H1 (cell line): ENCODE measurements around the gene MAPT. TPM values are rescaled to one million over a fixed set of nuclear protein-coding genes. Genes with fewer than 3 reads are reported as not detected.

Experiments used
- CTCF ChIA-PET: fragments of 300-600 bp; sonication (Branson Sonifier 250); formaldehyde crosslinking; loops from one replicate; lab custom pipeline; 2021; ENCODE audit not compliant: partially characterized antibody; lab: Charles Lee
- POLR2A ChIA-PET: fragments of 300-600 bp; sonication (Branson Sonifier 250); formaldehyde crosslinking; loops from one replicate; lab custom pipeline; 2021; ENCODE audit warnings: inconsistent platforms; ENCODE audit not compliant: partially characterized antibody; lab: Charles Lee
- DNase-seq, 2 experiments: peaks; one replicate each; pipeline versions ENCODE4 v3.0.0 to v3.0.0-alpha.2; 2010 to 2022; ENCODE audit warnings: low spot score in 2 of 2, low read depth in 1 of 2, mixed read lengths in 1 of 2
- FAIRE-seq: peaks from 2 replicates; lab custom pipeline; 2011; peaks lifted over from hg19 to GRCh38; lab: Jason Lieb, UNC
- H2AFZ ChIP-seq: 2 replicates; pipeline ENCODE4 v1.8.1; 2012; ENCODE audit warnings: low read length, inconsistent platforms
- H2AK5ac ChIP-seq: 2 replicates; pipeline ENCODE4 v1.6.1; 2013; ENCODE audit warnings: low read depth, low read length
- H2BK120ac ChIP-seq: replicated peaks from 2 replicates; pipeline ENCODE3; 2013; ENCODE audit warnings: low read depth, low read length, inconsistent platforms
- H2BK12ac ChIP-seq: 2 replicates; pipeline ENCODE4 v1.6.1; 2013; ENCODE audit warnings: low read depth, low read length
- H2BK15ac ChIP-seq: 2 replicates; pipeline ENCODE4 v1.6.1; 2013; ENCODE audit warnings: low read length
- H2BK20ac ChIP-seq: 2 replicates; pipeline ENCODE4 v1.6.1; 2013; ENCODE audit warnings: low read length
- H2BK5ac ChIP-seq: 2 replicates; pipeline ENCODE4 v1.6.1; 2013; ENCODE audit warnings: low read depth, low read length
- H3K14ac ChIP-seq: 2 replicates; pipeline ENCODE4 v1.6.1; 2013; ENCODE audit warnings: inconsistent platforms; ENCODE audit not compliant: insufficient read length
- H3K18ac ChIP-seq: 2 replicates; pipeline ENCODE4 v1.6.1; 2013; ENCODE audit warnings: low read length; ENCODE audit errors: extremely low read depth
- H3K23ac ChIP-seq: 2 replicates; pipeline ENCODE4 v1.6.1; 2013; ENCODE audit warnings: inconsistent platforms; ENCODE audit not compliant: insufficient read length
- H3K23me2 ChIP-seq: 2 replicates; pipeline ENCODE4 v1.6.1; 2013; ENCODE audit warnings: low read depth, low read length
- H3K27ac ChIP-seq: 2 replicates; pipeline ENCODE4 v1.6.1; 2011; ENCODE audit warnings: low read depth, low read length, inconsistent platforms
- H3K27me3 ChIP-seq, 4 experiments: replicated peaks in 1 of 4; 1 replicate in 1 of 4; 2 replicates in 3 of 4; pipeline versions ENCODE4 v1.6.1 to v1.8.1; 2011 to 2013; ENCODE audit warnings: low read length in 3 of 4, mild to moderate bottlenecking in 3 of 4, inconsistent platforms in 2 of 4, mixed read lengths in 2 of 4, moderate library complexity in 1 of 4; ENCODE audit not compliant: control insufficient read depth in 3 of 4, insufficient read depth in 3 of 4; ENCODE audit errors: extremely low read depth in 1 of 4
- H3K36me3 ChIP-seq, 4 experiments: 2 replicates each; pipeline versions ENCODE4 v1.6.1 to v1.8.1; 2011 to 2013; ENCODE audit warnings: mild to moderate bottlenecking in 4 of 4, low read length in 3 of 4, moderate library complexity in 2 of 4, control low read depth in 1 of 4, inconsistent platforms in 1 of 4; ENCODE audit not compliant: insufficient read depth in 4 of 4, control insufficient read depth in 2 of 4
- H3K4ac ChIP-seq: replicated peaks from 2 replicates; pipeline ENCODE3; 2013; ENCODE audit warnings: low read length, low read depth, mixed read lengths, inconsistent platforms; ENCODE audit not compliant: insufficient read length
- H3K4me1 ChIP-seq, 4 experiments: replicated peaks in 1 of 4; 1 replicate in 1 of 4; 2 replicates in 3 of 4; pipeline versions ENCODE4 v1.6.1 to v1.8.1; 2011 to 2013; ENCODE audit warnings: low read length in 3 of 4, inconsistent platforms in 2 of 4, mixed read lengths in 1 of 4; ENCODE audit not compliant: insufficient read depth in 4 of 4, control insufficient read depth in 3 of 4
- H3K4me2 ChIP-seq, 2 experiments: 2 replicates each; pipeline versions ENCODE4 v1.6.1 to v1.8.1; 2011 to 2013; ENCODE audit warnings: low read depth in 2 of 2, low read length in 2 of 2, control low read depth in 1 of 2, inconsistent platforms in 1 of 2, mild to moderate bottlenecking in 1 of 2; ENCODE audit not compliant: insufficient read depth in 1 of 2
- H3K4me3 ChIP-seq, 4 experiments: fragments of 200-600, 300-600 bp in 1 of 4; sonication (generic), shearing (Covaris generic), sonication (Bioruptor Twin) in 1 of 4; 2 replicates each; pipeline versions ENCODE4 v1.5.1 to v1.8.1; 2011 to 2016; ENCODE audit warnings: low read length in 4 of 4, low read depth in 3 of 4, control low read depth in 2 of 4, inconsistent platforms in 2 of 4, mild to moderate bottlenecking in 2 of 4, mixed read lengths in 1 of 4, moderate library complexity in 1 of 4; ENCODE audit not compliant: insufficient read depth in 2 of 4; ENCODE audit errors: extremely low read depth in 1 of 4
- H3K56ac ChIP-seq: replicated peaks from 2 replicates; pipeline ENCODE3; 2013; ENCODE audit warnings: low read depth, mild to moderate bottlenecking, mixed read lengths, low read length, inconsistent platforms; ENCODE audit not compliant: insufficient read length
- H3K79me1 ChIP-seq: 2 replicates; pipeline ENCODE4 v1.6.1; 2013; ENCODE audit warnings: low read depth, low read length, control low read depth
- H3K79me2 ChIP-seq, 2 experiments: 2 replicates each; pipeline versions ENCODE4 v1.6.1 to v1.8.1; 2012 to 2013; ENCODE audit warnings: low read length in 2 of 2, mild to moderate bottlenecking in 2 of 2, inconsistent platforms in 1 of 2; ENCODE audit not compliant: insufficient read depth in 2 of 2, control insufficient read depth in 1 of 2
- H3K9ac ChIP-seq, 4 experiments: replicated peaks in 1 of 4; 1 replicate in 1 of 4; 2 replicates in 3 of 4; pipeline versions ENCODE4 v1.6.1 to v1.8.1; 2011 to 2013; ENCODE audit warnings: low read depth in 3 of 4, low read length in 3 of 4, control low read depth in 2 of 4, mild to moderate bottlenecking in 2 of 4, moderate library complexity in 2 of 4, inconsistent platforms in 1 of 4; ENCODE audit errors: extremely low read depth in 1 of 4
- H3K9me3 ChIP-seq, 2 experiments: 2 replicates each; pipeline versions ENCODE4 v1.6.1 to v1.8.1; 2012 to 2013; ENCODE audit warnings: mild to moderate bottlenecking in 2 of 2, moderate library complexity in 2 of 2, control low read depth in 1 of 2, inconsistent platforms in 1 of 2, low read depth in 1 of 2, low read length in 1 of 2, mixed read lengths in 1 of 2; ENCODE audit not compliant: insufficient read depth in 2 of 2
- H4K20me1 ChIP-seq, 2 experiments: replicated peaks in 1 of 2; 2 replicates each; pipeline versions ENCODE3 to v1.8.1; 2011 to 2013; ENCODE audit warnings: inconsistent platforms in 2 of 2, low read length in 2 of 2, mild to moderate bottlenecking in 1 of 2; ENCODE audit not compliant: insufficient read depth in 2 of 2, control insufficient read depth in 1 of 2
- H4K5ac ChIP-seq: 2 replicates; pipeline ENCODE4 v1.6.1; 2013; ENCODE audit warnings: low read length, low read depth, mixed read lengths, inconsistent platforms; ENCODE audit not compliant: insufficient read length
- H4K8ac ChIP-seq: 2 replicates; pipeline ENCODE4 v1.8.0; 2013; ENCODE audit warnings: mild to moderate bottlenecking, moderate library complexity, low read length, inconsistent platforms; ENCODE audit not compliant: insufficient read depth; ENCODE audit errors: extremely low read depth
- H4K91ac ChIP-seq: replicated peaks from 2 replicates; pipeline ENCODE3; 2013; ENCODE audit warnings: low read length, mixed read lengths, inconsistent platforms; ENCODE audit not compliant: insufficient read length
- CHD2 ChIP-seq: IDR thresholded peaks from 2 replicates; pipeline ENCODE4 v1.6.1; 2012; ENCODE audit warnings: low read length, improper control_type of control experiment
- GTF2F1 ChIP-seq: IDR thresholded peaks from 2 replicates; pipeline ENCODE4 v1.6.1; 2012; ENCODE audit warnings: low read depth, low read length, improper control_type of control experiment, borderline replicate concordance
- NRF1 ChIP-seq: IDR thresholded peaks from 2 replicates; pipeline ENCODE4 v1.6.1; 2011; ENCODE audit warnings: mild to moderate bottlenecking, low read depth, low read length, improper control_type of control experiment
- PHF8 ChIP-seq: fragments of 200-600 bp; sonication (generic); conservative IDR thresholded peaks from 2 replicates; pipeline ENCODE4 v1.7.1; 2012; ENCODE audit warnings: low read depth, mild to moderate bottlenecking, inconsistent platforms, low read length, moderate library complexity
- SP4 ChIP-seq: IDR thresholded peaks from 2 replicates; pipeline ENCODE4 v1.6.1; 2012; ENCODE audit warnings: low read length, inconsistent platforms
- WGBS, 2 experiments: shearing (Covaris generic) in 1 of 2; methylation state at CpG; one replicate each; pipeline versions ENCODE4 v1.1.6 to v1.1.7; 2013 to 2015; ENCODE audit warnings: low lambda C conversion rate in 2 of 2, mixed read lengths in 2 of 2, inconsistent platforms in 1 of 2, low coverage in 1 of 2, missing lambda C conversion rate in 1 of 2; ENCODE audit not compliant: insufficient replicate concordance in 2 of 2, insufficient coverage in 1 of 2, insufficient read length in 1 of 2; ENCODE audit errors: extremely low coverage in 1 of 2, missing lambda C conversion rate in 1 of 2; 5-methylcytosine and 5-hydroxymethylcytosine counted together
- polyA plus RNA-seq, 7 experiments: library from polyadenylated mRNA; depleted of rRNA in 3 of 7; stranded (reverse) in 5 of 7; unstranded in 2 of 7; fragments of >200 nt in 5 of 7; fragments of 200-250 nt in 2 of 7; gene quantifications; 1 replicate in 5 of 7; 2 replicates in 1 of 7; 4 replicates in 1 of 7; pipeline versions ENCODE4 v1.2.1 to v1.2.3, GENCODE V29; 2011 to 2013; ENCODE audit warnings: missing spikeins in 2 of 7, mixed read lengths in 2 of 7
- total RNA-seq: library from RNA; stranded (reverse); fragmentation: NEBNext Ultra II Directional; extraction: Animal tissue kit (Norgen Biotek cat#: 25700); gene quantifications from 2 replicates; pipeline ENCODE4 v1.2.1, GENCODE V29; 2021

Gene MAPT
- total and polyA plus RNA-seq, 2 of the 8 experiments (the other 6 are each of a cell fraction or from before 2014, with no cell fraction given): 0.54 to 1.7 TPM

DNA sequence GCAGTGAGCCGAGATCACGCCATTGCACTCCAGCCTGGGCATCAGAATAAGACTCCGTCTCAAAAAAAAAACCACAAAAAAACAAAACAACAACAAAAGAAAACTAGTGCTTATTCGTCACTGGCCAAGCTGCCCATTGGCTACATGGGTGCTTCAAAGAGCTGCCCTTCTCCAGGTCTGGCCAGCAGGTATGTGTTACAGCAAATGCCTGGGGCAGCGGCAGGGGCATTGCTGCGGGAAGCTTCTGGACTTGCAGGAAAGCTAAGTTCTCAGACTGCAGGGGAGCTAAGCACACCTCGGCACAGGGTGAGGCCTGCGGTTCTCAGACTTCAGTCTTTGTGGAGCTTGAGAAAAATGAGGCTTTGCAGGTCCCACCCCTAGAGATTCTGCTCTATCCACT lies 100.6 kb downstream of the MAPT start:
- Histone ChIP-seq H3K4me1 (peaks cover 0 to 9% (median 4%) of the 10 kb centered on the region in 4 experiments; a peak in 5 of 7 replicates), H3K23me2 (no peaks in the 10 kb centered on the region), H2AFZ (no peak overlapping the region), H3K14ac (no peak overlapping the region), H3K9ac (no peak overlapping the region), H4K20me1 (no peaks in the 10 kb centered on the region), H4K8ac (no peak overlapping the region), H3K56ac (no peak overlapping the region), H3K4me3 (no peak overlapping the region), H2BK15ac (no peak overlapping the region), H3K23ac (no peak overlapping the region), H4K5ac (no peak overlapping the region), H2AK5ac (no peak overlapping the region), H3K36me3 (no peaks in the 10 kb centered on the region), H3K18ac (no peak overlapping the region), H2BK12ac (no peak overlapping the region), H3K27me3 (peaks cover 0 to 2% (median 0%) of the 10 kb centered on the region in 4 experiments; a peak in 1 of 7 replicates), H3K79me2 (no peaks in the 10 kb centered on the region), H2BK20ac (no peak overlapping the region), H4K91ac (no peak overlapping the region), H3K9me3 (no peaks in the 10 kb centered on the region), H2BK5ac (no peak overlapping the region), H3K27ac (no peak overlapping the region), H3K4ac (no peak overlapping the region), H2BK120ac (no peak overlapping the region), H3K4me2 (no peak overlapping the region), H3K79me1 (no peaks in the 10 kb centered on the region)
- FAIRE-seq: no peak
- TF ChIP-seq PHF8: no peak
- no peak for TF ChIP-seq GTF2F1
- no peak for TF ChIP-seq SP4
- TF ChIP-seq NRF1: no peak
- no peak for TF ChIP-seq CHD2
- WGBS, 2 experiments: 92% methylated on average over 8 of the region's 8 CpGs; no CpG with 5 or more reads in 1 of the 2 experiments
- POLR2A ChIA-PET: no interaction called here
- CTCF ChIA-PET: interaction anchor here (0.5 to 1.6 kb wide), 8 partner anchors 9 to 249 kb away, joined by 3 to 7 read pairs (median 3); no protein-coding TSS in a partner anchor
- no peak for DNase-seq
